Activated CD8-positive, alpha-beta T cell treated with anti-CD3 and anti-CD28 coated beads for 36 hours (primary cell): ENCODE results near the gene PCDH9. TPM values are rescaled to one million over a fixed set of nuclear protein-coding genes. Genes with fewer than 3 reads are reported as not detected.

ENCODE experiments used
- ATAC-seq: fragments of 200-7000 bp; cut with Tn5 transposase; one replicate; pipeline ENCODE4 v1.10.0; 2021; ENCODE audit warnings: mild to moderate bottlenecking, moderate library complexity
- CTCF ChIA-PET: fragments of 350-600 bp; sonication (Branson Sonifier 250); formaldehyde crosslinking; loops from one replicate; lab custom pipeline; 2021; ENCODE audit warnings: antibody characterized with exemption; lab: Charles Lee
- POLR2A ChIA-PET: fragments of 350-600 bp; sonication (Branson Sonifier 250); formaldehyde crosslinking; loops from one replicate; lab custom pipeline; 2021; ENCODE audit warnings: antibody characterized with exemption; lab: Charles Lee
- DNase-seq: peaks from one replicate; pipeline ENCODE4 v3.0.0-alpha.2; 2020
- H3K27ac Mint-ChIP-seq: one replicate; pipeline ENCODE4 v1.8.0; 2021; ENCODE audit warnings: mild to moderate bottlenecking, mixed read lengths
- H3K27me3 Mint-ChIP-seq: one replicate; pipeline ENCODE4 v1.8.0; 2021; ENCODE audit warnings: mixed read lengths
- H3K36me3 Mint-ChIP-seq: one replicate; pipeline ENCODE4 v1.8.0; 2021; ENCODE audit warnings: low read depth, mixed read lengths
- H3K4me1 Mint-ChIP-seq: one replicate; pipeline ENCODE4 v1.8.0; 2021; ENCODE audit warnings: low read depth, mixed read lengths
- H3K4me3 Mint-ChIP-seq: one replicate; pipeline ENCODE4 v1.8.0; 2021; ENCODE audit warnings: mild to moderate bottlenecking, moderate library complexity, mixed read lengths
- H3K9me3 Mint-ChIP-seq: one replicate; pipeline ENCODE4 v1.8.0; 2021; ENCODE audit warnings: mixed read lengths
- intact Hi-C: fragments of 100-400 bp; cut with micrococcal nuclease; formaldehyde crosslinking; loops from one replicate; pipeline ENCODE4 v1.10.0; 2022
- total RNA-seq, 2 experiments: library from RNA; stranded (reverse); gene quantifications; one replicate each; pipeline ENCODE4 v1.2.3, GENCODE V29; 2021
- TF ChIP-seq, protein P1 (sequence below): fragments of 200-600 bp; IDR thresholded peaks from one replicate; pipeline ENCODE4 v1.8.0; 2022; ENCODE audit warnings: antibody characterized with exemption, mild to moderate bottlenecking

Gene PCDH9
- total RNA-seq, 2 experiments from 2014 or later = 0.04 to 0.14 TPM

- ATAC-seq (peak; percentile 49), DNase-seq (no peak)
- peaks cover 2% of the 10 kb centered on the region for H3K27me3 Mint-ChIP-seq
- intact Hi-C loops = no loop called here
- no peaks in the 10 kb centered on the region for H3K9me3 Mint-ChIP-seq
- no peak overlapping the region for H3K4me3 Mint-ChIP-seq
- no peaks in the 10 kb centered on the region for H3K36me3 Mint-ChIP-seq
- no peak overlapping the region for H3K27ac Mint-ChIP-seq
- H3K4me1 Mint-ChIP-seq = peaks cover 3% of the 10 kb centered on the region
- TF ChIP-seq, protein P1, sequence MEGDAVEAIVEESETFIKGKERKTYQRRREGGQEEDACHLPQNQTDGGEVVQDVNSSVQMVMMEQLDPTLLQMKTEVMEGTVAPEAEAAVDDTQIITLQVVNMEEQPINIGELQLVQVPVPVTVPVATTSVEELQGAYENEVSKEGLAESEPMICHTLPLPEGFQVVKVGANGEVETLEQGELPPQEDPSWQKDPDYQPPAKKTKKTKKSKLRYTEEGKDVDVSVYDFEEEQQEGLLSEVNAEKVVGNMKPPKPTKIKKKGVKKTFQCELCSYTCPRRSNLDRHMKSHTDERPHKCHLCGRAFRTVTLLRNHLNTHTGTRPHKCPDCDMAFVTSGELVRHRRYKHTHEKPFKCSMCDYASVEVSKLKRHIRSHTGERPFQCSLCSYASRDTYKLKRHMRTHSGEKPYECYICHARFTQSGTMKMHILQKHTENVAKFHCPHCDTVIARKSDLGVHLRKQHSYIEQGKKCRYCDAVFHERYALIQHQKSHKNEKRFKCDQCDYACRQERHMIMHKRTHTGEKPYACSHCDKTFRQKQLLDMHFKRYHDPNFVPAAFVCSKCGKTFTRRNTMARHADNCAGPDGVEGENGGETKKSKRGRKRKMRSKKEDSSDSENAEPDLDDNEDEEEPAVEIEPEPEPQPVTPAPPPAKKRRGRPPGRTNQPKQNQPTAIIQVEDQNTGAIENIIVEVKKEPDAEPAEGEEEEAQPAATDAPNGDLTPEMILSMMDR = no peak
- POLR2A ChIA-PET = no interaction called here
- CTCF ChIA-PET = no interaction called here
These were observed 8.4 kb downstream of the PCDH9 start for GRCh38 chr13:67221630-67222226.

DNA sequence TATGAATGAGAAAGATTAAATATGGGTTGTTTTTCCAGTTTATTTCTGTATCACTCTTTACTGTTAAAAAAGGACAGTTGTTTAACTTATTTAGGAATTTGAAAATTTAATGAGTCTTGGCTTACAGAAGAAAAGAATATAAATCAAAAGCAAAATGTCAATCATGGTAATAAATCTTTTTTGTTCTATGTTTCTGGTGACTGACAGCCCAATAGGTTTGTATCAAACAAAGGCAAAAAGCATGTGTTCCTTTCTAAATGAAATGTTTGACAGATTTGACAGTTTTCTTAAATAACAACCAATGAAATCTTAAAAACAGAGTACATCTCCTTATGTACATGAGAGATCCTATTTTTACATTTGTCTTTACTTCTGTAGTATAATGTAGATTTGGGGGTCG is 11.0 kb downstream of the PCDH9 start:
- Mint-ChIP-seq H3K36me3 (no peaks in the 10 kb centered on the region), H3K4me1 (peaks cover under 1% of the 10 kb centered on the region), H3K9me3 (no peaks in the 10 kb centered on the region), H3K4me3 (no peak overlapping the region), H3K27ac (no peak overlapping the region), H3K27me3 (no peaks in the 10 kb centered on the region)
- no peak for ATAC-seq
- CTCF ChIA-PET = no interaction called here
- intact Hi-C loops = no loop called here
- no peak for DNase-seq
- POLR2A ChIA-PET = no interaction called here
- TF ChIP-seq, protein P1 = no peak

GRCh38 chr13:67217880-67218279 is 12.3 kb downstream of the PCDH9 start:
- TF ChIP-seq, protein P1 = no peak
- no peaks in the 10 kb centered on the region for H3K4me1 Mint-ChIP-seq
- no peaks in the 10 kb centered on the region for H3K27me3 Mint-ChIP-seq
- H3K9me3 Mint-ChIP-seq = no peaks in the 10 kb centered on the region
- H3K27ac Mint-ChIP-seq = no peak overlapping the region
- DNase-seq = no peak
- no peak for ATAC-seq
- no peak overlapping the region for H3K4me3 Mint-ChIP-seq
- ChIA-PET POLR2A (interaction anchor here (1.5 kb wide), 1 partner anchor 11 kb away, joined by 4 read pairs; no protein-coding TSS in a partner anchor), CTCF (interaction anchor here (1.6 kb wide), 1 partner anchor 12 kb away, joined by 6 read pairs; the partner anchor contains the start of gene PCDH9)
- H3K36me3 Mint-ChIP-seq = no peaks in the 10 kb centered on the region
- intact Hi-C loops = no loop called here

DNA sequence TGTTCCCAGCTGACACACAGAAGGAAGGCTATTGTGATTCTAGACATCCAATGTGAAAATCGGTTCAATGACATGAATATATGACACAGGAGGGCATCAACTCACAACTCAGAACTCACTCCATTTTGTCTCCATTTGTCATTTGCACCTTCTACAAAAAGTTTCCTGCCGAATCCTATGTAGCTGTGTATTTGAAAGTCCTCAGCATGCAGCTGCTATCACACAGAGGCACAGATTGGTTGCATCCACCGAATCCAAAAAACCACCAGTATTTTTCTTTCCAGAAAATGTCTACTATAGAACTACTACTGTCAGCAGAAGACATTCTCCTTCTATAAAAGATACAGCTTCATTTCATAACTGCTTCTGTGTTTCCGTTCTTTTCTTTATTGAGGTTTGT is 13.3 kb downstream of the PCDH9 start:
- CTCF ChIA-PET = interaction anchor here (1.6 kb wide), 1 partner anchor 13 kb away, joined by 6 read pairs; the partner anchor contains the start of gene PCDH9
- Mint-ChIP-seq H3K4me1 (no peaks in the 10 kb centered on the region), H3K36me3 (no peaks in the 10 kb centered on the region), H3K4me3 (no peak overlapping the region), H3K9me3 (no peaks in the 10 kb centered on the region), H3K27me3 (no peaks in the 10 kb centered on the region), H3K27ac (no peak overlapping the region)
- TF ChIP-seq, protein P1 = no peak
- DNase-seq = no peak
- intact Hi-C loops = no loop called here
- ATAC-seq = no peak
- POLR2A ChIA-PET = interaction anchor here (1.5 kb wide), 1 partner anchor 12 kb away, joined by 4 read pairs; no protein-coding TSS in a partner anchor

DNA sequence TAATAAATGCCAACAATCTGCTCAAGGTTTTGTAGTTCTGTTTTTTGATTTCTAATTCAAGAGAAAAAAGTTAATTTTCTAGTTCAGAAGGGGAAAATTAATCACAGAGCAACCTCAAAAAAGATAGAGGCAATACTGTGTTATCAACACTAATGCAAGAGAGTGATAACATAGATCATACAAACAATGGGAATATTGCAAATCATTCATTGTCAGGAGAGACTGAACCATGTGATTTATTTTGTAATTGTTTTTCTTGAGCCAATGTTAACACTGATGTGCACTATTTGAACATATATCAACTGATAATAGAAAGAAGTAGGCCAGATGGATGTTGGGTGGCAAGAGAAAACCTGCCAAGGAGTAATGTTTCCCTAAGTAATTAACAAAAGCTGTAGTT is 19.9 kb downstream of the PCDH9 start:
- intact Hi-C loops = no loop called here
- ChIA-PET CTCF (no interaction called here), POLR2A (no interaction called here)
- DNase-seq (no peak), ATAC-seq (no peak)
- Mint-ChIP-seq H3K9me3 (no peaks in the 10 kb centered on the region), H3K4me3 (no peak overlapping the region), H3K27me3 (no peaks in the 10 kb centered on the region), H3K4me1 (no peaks in the 10 kb centered on the region), H3K36me3 (no peaks in the 10 kb centered on the region), H3K27ac (no peak overlapping the region)
- TF ChIP-seq, protein P1 = no peak
